GM18507 (cell line): Measurements from ENCODE around the gene CPVL.

Source experiments
- DNase-seq: peaks from one replicate; pipeline ENCODE4 v3.0.0; 2011; ENCODE audit warnings: low read depth; ENCODE audit not compliant: insufficient read length; ENCODE audit errors: extremely low spot score
- FAIRE-seq: peaks from 2 replicates; lab custom pipeline; 2011; peaks lifted over from hg19 to GRCh38; lab: Jason Lieb, UNC

Gene CPVL

GRCh38 chr7:29065181-29065857 lies 81.0 kb downstream of the CPVL start:
- DNase-seq (no peak), FAIRE-seq (no peak)

- FAIRE-seq: no peak
Observed at GRCh38 chr7:29063872-29064271, 82.5 kb downstream of the CPVL start.

GRCh38 chr7:29063236-29063635 lies 83.1 kb downstream of the CPVL start:
- no peak for FAIRE-seq

More at GRCh38 chr7:29063872-29064271, 82.5 kb downstream of the CPVL start:
- no peak for DNase-seq

GRCh38 chr7:29053105-29053872 lies 93.0 kb downstream of the CPVL start:
- DNase-seq (no peak), FAIRE-seq (no peak)

More at GRCh38 chr7:29063236-29063635, 83.1 kb downstream of the CPVL start:
- no peak for DNase-seq

- DNase-seq (no peak), FAIRE-seq (no peak)
Observed at GRCh38 chr7:29046978-29047377, 99.4 kb downstream of the CPVL start.

GRCh38 chr7:29045258-29046086 lies 100.9 kb downstream of the CPVL start:
- no peak for FAIRE-seq
- DNase-seq: no peak

- no peak for DNase-seq
- FAIRE-seq: no peak
Observed at GRCh38 chr7:29044554-29044953, 101.8 kb downstream of the CPVL start.

GRCh38 chr7:29043576-29043975 lies 102.8 kb downstream of the CPVL start:
- DNase-seq (no peak), FAIRE-seq (no peak)

- FAIRE-seq (no peak), DNase-seq (no peak)
Observed at GRCh38 chr7:29042824-29043231, 103.5 kb downstream of the CPVL start.

- DNase-seq (no peak), FAIRE-seq (no peak)
Observed at GRCh38 chr7:29041991-29042390, 104.3 kb downstream of the CPVL start.

- FAIRE-seq (no peak), DNase-seq (no peak)
Observed at GRCh38 chr7:29040579-29040925, 105.8 kb downstream of the CPVL start.

- no peak for FAIRE-seq
- no peak for DNase-seq
Observed at GRCh38 chr7:29039821-29040578, 106.3 kb downstream of the CPVL start.

- no peak for FAIRE-seq
- no peak for DNase-seq
Observed at GRCh38 chr7:29038463-29038862, 107.9 kb downstream of the CPVL start.

- no peak for DNase-seq
- no peak for FAIRE-seq
Observed at GRCh38 chr7:29035044-29035740, 111.1 kb downstream of the CPVL start.

- no peak for FAIRE-seq
- no peak for DNase-seq
Observed at GRCh38 chr7:29033584-29033983, 112.8 kb downstream of the CPVL start.

GRCh38 chr7:29032146-29032545 lies 114.2 kb downstream of the CPVL start:
- FAIRE-seq: no peak
- no peak for DNase-seq

GRCh38 chr7:29030781-29031275 lies 115.5 kb downstream of the CPVL start:
- no peak for DNase-seq
- no peak for FAIRE-seq

GRCh38 chr7:29022291-29022988 lies 123.9 kb downstream of the CPVL start:
- FAIRE-seq: no peak
- no peak for DNase-seq
